Stimulated activated CD4-positive, alpha-beta T cell treated with anti-CD3 and anti-CD28 coated beads, TNF-alpha, amount 100 ng/mL, for 1 hour (primary cell): Measurements from ENCODE around the gene DTD1.

Experiments
- DNase-seq, 3 donors: peaks; one replicate each; pipeline ENCODE4 v3.0.0-alpha.2; 2020; ENCODE audit warnings: low read depth in 3 of 3, low spot score in 1 of 3

Gene DTD1

GRCh38 chr20:18662279-18663040 lies 74.6 kb downstream of the DTD1 start:
- no peak for DNase-seq

GRCh38 chr20:18663932-18664331 lies 76.1 kb downstream of the DTD1 start:
- DNase-seq: no peak

- no peak for DNase-seq
Measured at GRCh38 chr20:18665135-18665534, 77.3 kb downstream of the DTD1 start.

GRCh38 chr20:18666803-18667415 lies 79.1 kb downstream of the DTD1 start:
- no peak for DNase-seq

GRCh38 chr20:18669241-18670019 lies 81.6 kb downstream of the DTD1 start:
- DNase-seq: no peak

- DNase-seq: no peak
Measured at GRCh38 chr20:18671203-18671710, 83.4 kb downstream of the DTD1 start.

- DNase-seq: no peak
Measured at GRCh38 chr20:18672834-18673233, 85.0 kb downstream of the DTD1 start.

- no peak for DNase-seq
Measured at GRCh38 chr20:18676396-18676795, 88.5 kb downstream of the DTD1 start.

- no peak for DNase-seq
Measured at GRCh38 chr20:18677126-18677525, 89.3 kb downstream of the DTD1 start.

- no peak for DNase-seq
Measured at GRCh38 chr20:18678549-18679419, 90.9 kb downstream of the DTD1 start.

- DNase-seq: no peak
Measured at GRCh38 chr20:18683839-18684238, 96.0 kb downstream of the DTD1 start.

GRCh38 chr20:18684775-18685174 lies 96.9 kb downstream of the DTD1 start:
- DNase-seq: no peak

- no peak for DNase-seq
Measured at GRCh38 chr20:18685406-18685805, 97.6 kb downstream of the DTD1 start.

- no peak for DNase-seq
Measured at GRCh38 chr20:18686696-18687095, 98.8 kb downstream of the DTD1 start.

- DNase-seq: no peak
Measured at GRCh38 chr20:18688676-18689075, 100.8 kb downstream of the DTD1 start.

GRCh38 chr20:18689557-18689956 lies 101.7 kb downstream of the DTD1 start:
- DNase-seq: no peak

- no peak for DNase-seq
Measured at GRCh38 chr20:18692447-18692846, 104.6 kb downstream of the DTD1 start.

GRCh38 chr20:18694071-18694470 lies 106.2 kb downstream of the DTD1 start:
- no peak for DNase-seq

- DNase-seq: no peak
Measured at GRCh38 chr20:18695175-18695574, 107.3 kb downstream of the DTD1 start.

- no peak for DNase-seq
Measured at GRCh38 chr20:18698735-18699380, 111.0 kb downstream of the DTD1 start.
